SJSA1 (cell line): ENCODE data around the gene GBP6. TPM values are rescaled to one million over a fixed set of nuclear protein-coding genes. Genes with fewer than 3 reads are reported as not detected.
"Not testable (repeated sequence)": the region's sequence is repeated elsewhere in the genome, so short reads cannot be mapped to it uniquely, and the experiment has no call there.

Experiments
- DNase-seq, 2 experiments: peaks; one replicate each; pipeline ENCODE4 v3.0.0-alpha.2; 2015 to 2020; ENCODE audit warnings: low spot score in 2 of 2, low read depth in 1 of 2
- H3K27ac ChIP-seq: fragments of 250-450 bp; sonication (Bioruptor Pico); 2 replicates; pipeline ENCODE4 v1.5.1; 2020; ENCODE audit warnings: mild to moderate bottlenecking, moderate library complexity
- H3K27me3 ChIP-seq: fragments of 250-450 bp; sonication (Bioruptor Pico); replicated peaks from 2 replicates; pipeline ENCODE4 v1.5.1; 2020; ENCODE audit warnings: mild to moderate bottlenecking, moderate library complexity
- H3K36me3 ChIP-seq: fragments of 250-450 bp; sonication (Bioruptor Pico); 2 replicates; pipeline ENCODE4 v1.5.1; 2020; ENCODE audit warnings: mild to moderate bottlenecking
- H3K4me1 ChIP-seq: fragments of 250-450 bp; sonication (Bioruptor Pico); replicated peaks from 2 replicates; pipeline ENCODE4 v1.6.1; 2021; ENCODE audit warnings: mild to moderate bottlenecking
- H3K4me3 ChIP-seq: fragments of 250-450 bp; sonication (Bioruptor Pico); 2 replicates; pipeline ENCODE4 v1.5.1; 2020; ENCODE audit warnings: mild to moderate bottlenecking
- H3K9me3 ChIP-seq: fragments of 250-450 bp; sonication (Bioruptor Pico); replicated peaks from 2 replicates; pipeline ENCODE4 v1.5.1; 2020; ENCODE audit warnings: mild to moderate bottlenecking
- total RNA-seq: library from RNA; depleted of rRNA; stranded (reverse); fragments of >200 nt; shearing (Covaris generic); gene quantifications from 2 replicates; pipeline ENCODE4 v1.2.3, GENCODE V29; 2014

GBP6 gene
- total RNA-seq, 1 experiment from 2014 or later = not detected

DNA sequence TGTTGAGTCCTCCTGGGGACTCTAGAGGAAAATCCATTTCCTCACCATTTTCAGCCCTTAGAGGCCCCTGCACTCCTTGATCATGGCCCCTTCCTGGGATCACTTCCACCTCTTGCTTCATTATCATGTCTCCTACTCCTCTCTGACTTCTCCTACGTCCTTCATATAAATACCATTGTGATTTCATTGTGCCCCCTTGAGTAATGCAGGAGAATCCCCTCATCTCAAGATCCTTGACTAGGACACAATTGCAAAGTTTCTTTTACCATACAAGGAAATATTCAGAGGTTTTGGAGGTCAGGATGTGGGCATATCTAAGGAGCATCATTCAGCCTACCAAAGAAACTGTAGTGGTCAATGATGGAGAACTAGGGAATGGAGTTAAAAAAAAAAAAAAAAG lies 8.8 kb upstream of the GBP6 start:
- Histone ChIP-seq H3K27ac (no peak overlapping the region), H3K4me3 (no peak overlapping the region), H3K9me3 (no peaks in the 10 kb centered on the region), H3K36me3 (no peaks in the 10 kb centered on the region), H3K4me1 (no peaks in the 10 kb centered on the region), H3K27me3 (no peaks in the 10 kb centered on the region)
- no peak for DNase-seq

DNA sequence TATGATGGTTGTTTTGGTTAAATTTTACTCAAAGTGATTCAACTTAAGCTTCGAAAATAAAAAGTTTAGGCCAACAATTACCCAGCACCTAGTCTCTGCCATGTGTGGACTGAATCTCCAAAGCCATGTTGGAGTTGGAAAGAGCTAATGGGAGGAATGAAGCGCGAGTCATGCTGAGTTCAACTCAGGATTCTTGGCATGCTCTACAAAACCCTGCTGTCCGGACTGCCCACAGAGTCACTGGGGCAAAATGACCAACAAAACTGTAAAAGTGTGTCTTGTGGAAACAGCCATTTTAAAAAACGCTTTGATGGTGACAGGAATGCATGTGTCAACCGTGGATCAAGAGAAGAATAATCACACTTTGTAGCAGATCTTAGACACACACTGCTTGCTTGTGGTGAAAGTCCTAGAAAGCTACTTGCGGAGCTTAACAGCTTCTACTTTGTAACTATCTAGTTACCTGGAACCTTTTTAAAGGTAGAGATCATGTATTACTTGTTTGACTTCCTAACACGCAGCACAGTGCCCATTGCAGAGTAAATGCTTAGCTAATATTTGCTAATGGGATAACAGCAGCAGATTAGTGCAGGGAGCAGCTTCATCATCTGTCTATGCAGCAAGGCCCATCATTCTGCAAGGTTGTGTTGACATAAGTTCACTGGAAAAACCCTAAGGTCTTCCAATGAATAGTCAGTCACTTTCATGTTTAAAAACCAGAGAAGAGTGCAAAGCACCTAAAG lies 7.0 kb upstream of the GBP6 start:
- no peaks in the 10 kb centered on the region for H3K4me1 ChIP-seq
- no peak overlapping the region for H3K27ac ChIP-seq
- no peaks in the 10 kb centered on the region for H3K36me3 ChIP-seq
- H3K27me3 ChIP-seq = no peaks in the 10 kb centered on the region
- no peaks in the 10 kb centered on the region for H3K9me3 ChIP-seq
- no peak for DNase-seq
- H3K4me3 ChIP-seq = no peak overlapping the region

DNA sequence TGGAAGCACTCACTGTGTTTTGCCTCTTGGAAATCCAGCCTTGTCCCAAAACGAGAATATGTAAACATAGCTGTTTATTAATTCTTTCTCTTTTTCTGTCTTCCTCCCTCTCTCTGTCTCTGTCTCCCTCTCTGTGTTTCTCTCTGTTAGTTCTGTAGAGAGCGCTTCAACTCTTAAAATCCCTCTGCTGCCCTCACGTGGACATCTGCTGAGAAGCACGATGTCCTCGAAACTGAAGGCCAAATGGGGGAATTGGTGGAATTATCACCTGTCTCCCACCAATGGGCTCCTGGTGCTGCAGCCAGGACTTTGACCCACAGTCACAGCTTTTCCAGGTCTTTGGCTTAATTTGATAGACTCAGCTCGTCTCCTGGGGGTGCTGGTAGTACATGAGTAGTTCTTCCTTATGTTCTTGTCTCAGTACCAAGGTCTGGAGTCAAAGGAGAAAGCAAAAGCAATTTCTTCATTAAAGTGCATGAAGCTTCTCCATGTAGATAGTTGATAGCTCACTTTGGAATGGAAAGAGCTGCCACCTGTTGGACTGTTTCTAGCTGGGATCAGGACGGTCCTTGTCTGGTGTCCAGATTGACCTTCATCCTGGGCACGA lies 5.5 kb upstream of the GBP6 start:
- H3K36me3 ChIP-seq = no peaks in the 10 kb centered on the region
- no peak overlapping the region for H3K27ac ChIP-seq
- no peak overlapping the region for H3K4me3 ChIP-seq
- H3K27me3 ChIP-seq = no peaks in the 10 kb centered on the region
- no peaks in the 10 kb centered on the region for H3K9me3 ChIP-seq
- no peaks in the 10 kb centered on the region for H3K4me1 ChIP-seq
- peak; percentile 47 to 66 for DNase-seq

DNA sequence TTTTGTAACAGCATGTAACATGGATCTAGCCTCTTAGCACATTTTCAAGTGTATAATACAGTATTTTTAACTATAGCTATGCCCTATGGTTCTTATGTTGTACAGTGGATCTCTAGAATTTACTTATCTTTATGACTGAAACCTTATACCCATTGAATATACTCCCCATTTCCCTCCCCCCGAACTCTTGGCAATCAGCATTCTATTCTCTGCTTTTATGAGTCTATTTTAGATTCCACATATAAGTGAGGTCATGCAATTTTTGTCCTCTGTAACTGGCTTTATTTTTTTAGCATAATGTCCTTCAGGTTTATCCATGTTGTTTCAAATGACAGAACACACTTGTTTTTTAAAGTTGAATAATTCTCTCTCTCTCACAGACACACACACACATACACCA lies 3.1 kb upstream of the GBP6 start:
- no peaks in the 10 kb centered on the region for H3K9me3 ChIP-seq
- no peak for DNase-seq
- H3K27me3 ChIP-seq = 0 out of 2 replicates have a peak, but pooled peaks cover 2% of the 10 kb centered on the region
- H3K4me1 ChIP-seq = no peaks in the 10 kb centered on the region
- no peak overlapping the region for H3K4me3 ChIP-seq
- H3K27ac ChIP-seq = no peak overlapping the region
- no peaks in the 10 kb centered on the region for H3K36me3 ChIP-seq

DNA sequence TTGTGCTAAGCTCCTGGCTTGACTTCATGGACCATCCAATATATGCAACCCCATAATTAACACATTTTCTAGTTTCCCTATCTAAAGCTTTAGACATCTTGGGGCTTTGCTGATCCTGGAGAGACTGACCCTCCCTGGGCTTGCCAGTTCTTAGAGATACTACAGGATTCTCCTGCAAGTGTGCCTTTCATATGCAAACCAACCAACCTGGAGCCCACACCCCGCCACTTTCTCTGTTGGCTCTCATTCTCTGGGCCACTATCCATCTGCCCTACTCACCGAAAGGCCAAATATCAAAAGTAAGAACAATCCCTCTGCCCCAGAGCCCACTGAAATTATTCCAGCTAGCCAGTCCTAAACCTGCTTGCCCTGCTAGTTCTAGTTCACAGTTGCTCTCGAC lies 2.2 kb upstream of the GBP6 start:
- H3K4me3 ChIP-seq = no peak overlapping the region
- H3K9me3 ChIP-seq = no peaks in the 10 kb centered on the region
- no peak for DNase-seq
- no peaks in the 10 kb centered on the region for H3K4me1 ChIP-seq
- H3K27ac ChIP-seq = no peak overlapping the region
- no peaks in the 10 kb centered on the region for H3K36me3 ChIP-seq
- 0 out of 2 replicates have a peak, but pooled peaks cover 2% of the 10 kb centered on the region for H3K27me3 ChIP-seq

DNA sequence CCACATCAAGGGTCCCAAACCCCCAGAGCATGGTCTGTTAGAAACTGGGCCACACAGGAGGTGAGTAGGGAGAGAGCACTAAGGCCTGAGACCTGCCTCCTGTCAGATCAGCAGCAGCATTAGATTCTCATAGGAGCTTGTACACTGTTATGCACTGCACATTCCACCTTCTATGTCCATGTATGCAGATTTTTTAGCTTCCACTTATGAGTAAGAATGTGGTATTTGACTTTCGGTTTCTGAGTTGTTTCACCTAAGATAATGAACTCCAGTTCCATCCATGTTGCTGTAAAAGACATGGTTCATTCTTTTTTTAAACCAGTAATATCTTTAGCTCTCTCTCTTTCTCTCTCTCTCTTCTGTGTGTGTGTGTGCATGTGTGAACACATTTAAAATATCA lies 663 bp upstream of the GBP6 start:
- H3K9me3 ChIP-seq = no peaks in the 10 kb centered on the region
- no peak for DNase-seq
- no peaks in the 10 kb centered on the region for H3K36me3 ChIP-seq
- H3K4me3 ChIP-seq = no peak overlapping the region
- H3K27ac ChIP-seq = no peak overlapping the region
- H3K4me1 ChIP-seq = no peaks in the 10 kb centered on the region
- 0 out of 2 replicates have a peak, but pooled peaks cover 2% of the 10 kb centered on the region for H3K27me3 ChIP-seq

DNA sequence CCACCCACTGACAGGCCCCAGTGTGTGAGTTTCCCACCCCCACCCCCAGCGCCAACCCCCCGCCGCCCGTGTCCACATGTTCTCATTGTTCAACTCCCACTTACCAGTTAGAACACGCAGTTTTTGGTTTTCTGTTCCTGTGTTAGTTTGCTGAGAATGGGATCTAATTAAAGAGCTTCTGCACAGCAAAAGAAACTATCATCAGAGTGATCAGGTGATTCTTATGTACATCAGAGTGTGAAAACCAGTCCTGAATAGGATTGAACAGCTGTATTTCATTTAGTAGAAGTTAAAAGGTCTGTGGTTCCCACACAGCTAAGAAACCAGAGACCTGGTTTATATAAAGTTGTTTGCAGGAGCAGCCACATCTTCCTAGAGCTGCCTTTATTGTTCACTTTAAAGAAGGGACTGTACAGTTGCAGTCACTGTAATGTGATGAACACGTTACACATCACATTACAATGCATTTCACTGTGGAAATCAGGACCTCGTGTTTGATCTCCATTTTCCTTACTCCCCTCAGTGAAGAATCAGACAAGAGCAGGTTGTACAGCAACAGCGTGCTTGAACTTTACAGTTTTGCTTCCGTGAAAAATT lies 1.2 kb downstream of the GBP6 start:
- no peak overlapping the region for H3K4me3 ChIP-seq
- H3K4me1 ChIP-seq = no peaks in the 10 kb centered on the region
- no peak for DNase-seq
- H3K27ac ChIP-seq = no peak overlapping the region
- H3K27me3 ChIP-seq = 0 out of 2 replicates have a peak, but pooled peaks cover 2% of the 10 kb centered on the region
- no peaks in the 10 kb centered on the region for H3K36me3 ChIP-seq
- H3K9me3 ChIP-seq = no peaks in the 10 kb centered on the region

DNA sequence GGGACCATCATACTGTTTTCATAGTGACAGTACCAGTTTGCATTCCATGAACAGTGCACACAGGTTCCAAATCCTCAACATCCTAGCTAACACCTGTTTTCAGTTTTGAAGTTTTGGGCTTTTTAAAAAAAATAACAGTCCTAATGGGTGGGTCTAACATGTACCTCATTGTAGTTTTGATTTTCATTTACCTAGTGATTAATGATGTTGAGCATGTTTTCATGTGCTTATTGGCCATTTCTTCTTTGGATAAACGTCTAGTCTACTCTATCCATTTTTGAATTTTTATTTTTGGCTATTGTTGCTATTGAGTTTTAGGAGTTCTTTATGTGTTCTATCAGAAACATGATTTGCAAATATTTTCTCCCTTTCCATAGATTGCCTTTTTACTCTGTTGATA lies 3.4 kb downstream of the GBP6 start:
- Histone ChIP-seq H3K36me3 (no peaks in the 10 kb centered on the region), H3K27me3 (0 out of 2 replicates have a peak, but pooled peaks cover 2% of the 10 kb centered on the region), H3K4me1 (no peaks in the 10 kb centered on the region), H3K9me3 (no peaks in the 10 kb centered on the region), H3K27ac (no peak overlapping the region), H3K4me3 (no peak overlapping the region)
- DNase-seq = no peak

DNA sequence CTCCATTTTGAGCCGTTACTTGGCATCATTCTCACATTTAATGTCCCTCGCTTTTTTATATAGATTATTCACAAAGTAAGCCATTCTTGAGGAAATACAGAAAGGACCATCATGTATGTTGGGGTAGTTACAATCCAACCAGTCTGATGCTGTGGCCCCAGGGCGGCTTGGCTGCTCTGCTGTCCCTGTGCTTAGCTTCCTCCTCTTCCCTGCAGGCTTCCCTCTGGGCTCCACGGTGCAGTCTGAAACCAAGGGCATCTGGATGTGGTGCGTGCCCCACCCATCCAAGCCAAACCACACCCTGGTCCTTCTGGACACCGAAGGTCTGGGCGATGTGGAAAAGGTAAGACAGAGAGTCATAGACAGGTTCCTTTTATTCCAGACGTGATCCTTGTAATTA lies 5.5 kb downstream of the GBP6 start:
- no peaks in the 10 kb centered on the region for H3K9me3 ChIP-seq
- H3K36me3 ChIP-seq = no peaks in the 10 kb centered on the region
- no peak overlapping the region for H3K27ac ChIP-seq
- no peak overlapping the region for H3K4me3 ChIP-seq
- H3K4me1 ChIP-seq = no peaks in the 10 kb centered on the region
- H3K27me3 ChIP-seq = 0 out of 2 replicates have a peak, but pooled peaks cover 2% of the 10 kb centered on the region
- DNase-seq = no peak

DNA sequence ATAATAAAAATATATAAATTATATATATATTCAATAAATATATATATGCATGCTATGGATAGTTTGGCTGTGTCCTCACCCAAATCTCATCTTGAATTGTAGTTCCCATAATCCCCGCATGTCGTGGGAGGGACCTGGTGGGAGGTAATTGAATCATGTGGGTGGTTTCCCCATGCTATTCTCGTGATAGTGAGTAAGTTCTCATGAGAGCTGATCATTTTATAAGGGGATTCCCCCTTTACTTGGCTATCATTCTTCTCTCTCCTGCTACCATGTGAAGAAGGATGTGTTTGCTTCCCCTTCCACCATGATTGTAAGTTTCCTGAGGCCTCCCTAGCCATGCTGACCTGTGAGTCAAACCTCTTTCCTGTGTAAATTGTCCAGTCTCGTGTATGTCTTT lies 10.0 kb downstream of the GBP6 start:
- not testable (repeated sequence) for H3K36me3 ChIP-seq, H3K27ac ChIP-seq, H3K4me1 ChIP-seq, H3K4me3 ChIP-seq, DNase-seq, H3K9me3 ChIP-seq, H3K27me3 ChIP-seq

DNA sequence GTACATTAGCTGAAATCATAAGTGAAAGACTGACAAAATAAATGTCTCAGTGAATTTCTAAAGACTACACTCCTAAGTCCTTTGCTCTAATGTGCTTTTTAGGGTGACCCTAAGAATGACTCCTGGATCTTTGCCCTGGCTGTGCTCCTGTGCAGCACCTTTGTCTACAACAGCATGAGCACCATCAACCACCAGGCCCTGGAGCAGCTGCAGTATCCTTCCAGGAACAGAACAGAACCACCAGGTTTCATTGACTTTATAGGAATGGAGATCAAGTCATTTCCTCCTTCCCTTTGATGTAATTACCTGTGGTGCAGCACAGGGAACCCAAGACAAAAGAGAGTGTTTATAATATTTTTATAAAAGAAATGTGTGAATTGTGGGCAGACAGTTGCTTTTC lies 14.1 kb downstream of the GBP6 start:
- Histone ChIP-seq H3K4me3 (no peak overlapping the region), H3K9me3 (no peaks in the 10 kb centered on the region), H3K27me3 (no peaks in the 10 kb centered on the region; the same call in 1 of the 2 replicates), H3K36me3 (no peaks in the 10 kb centered on the region), H3K27ac (no peak overlapping the region), H3K4me1 (no peaks in the 10 kb centered on the region)
- DNase-seq = no peak

DNA sequence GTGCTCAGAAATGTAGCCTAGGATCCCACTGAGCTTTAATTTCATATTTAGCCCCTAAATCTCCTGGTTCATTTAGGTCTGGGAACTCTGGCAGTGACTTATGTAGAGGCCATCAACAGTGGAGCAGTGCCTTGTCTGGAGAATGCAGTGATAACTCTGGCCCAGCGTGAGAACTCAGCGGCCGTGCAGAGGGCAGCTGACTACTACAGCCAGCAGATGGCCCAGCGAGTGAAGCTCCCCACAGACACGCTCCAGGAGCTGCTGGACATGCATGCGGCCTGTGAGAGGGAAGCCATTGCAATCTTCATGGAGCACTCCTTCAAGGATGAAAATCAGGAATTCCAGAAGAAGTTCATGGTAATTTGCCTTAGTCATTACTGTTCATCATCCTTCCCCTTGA lies 17.8 kb downstream of the GBP6 start:
- no peak for DNase-seq
- no peak overlapping the region for H3K27ac ChIP-seq
- no peaks in the 10 kb centered on the region for H3K36me3 ChIP-seq
- H3K27me3 ChIP-seq = no peaks in the 10 kb centered on the region
- no peaks in the 10 kb centered on the region for H3K4me1 ChIP-seq
- H3K4me3 ChIP-seq = no peak overlapping the region
- no peaks in the 10 kb centered on the region for H3K9me3 ChIP-seq

DNA sequence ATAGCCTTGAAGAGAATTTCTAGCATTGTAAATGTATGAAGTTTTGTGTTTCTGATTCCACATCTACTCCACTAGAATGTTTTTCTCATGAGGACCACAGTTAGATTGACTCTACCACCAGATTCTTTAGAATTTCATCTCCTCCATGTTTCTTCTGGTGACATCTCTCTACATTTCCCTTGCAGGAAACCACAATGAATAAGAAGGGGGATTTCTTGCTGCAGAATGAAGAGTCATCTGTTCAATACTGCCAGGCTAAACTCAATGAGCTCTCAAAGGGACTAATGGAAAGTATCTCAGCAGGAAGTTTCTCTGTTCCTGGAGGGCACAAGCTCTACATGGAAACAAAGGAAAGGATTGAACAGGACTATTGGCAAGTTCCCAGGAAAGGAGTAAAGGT lies 18.6 kb downstream of the GBP6 start:
- no peak for DNase-seq
- Histone ChIP-seq H3K27ac (no peak overlapping the region), H3K4me3 (no peak overlapping the region), H3K4me1 (no peaks in the 10 kb centered on the region), H3K36me3 (no peaks in the 10 kb centered on the region), H3K27me3 (no peaks in the 10 kb centered on the region), H3K9me3 (no peaks in the 10 kb centered on the region)

DNA sequence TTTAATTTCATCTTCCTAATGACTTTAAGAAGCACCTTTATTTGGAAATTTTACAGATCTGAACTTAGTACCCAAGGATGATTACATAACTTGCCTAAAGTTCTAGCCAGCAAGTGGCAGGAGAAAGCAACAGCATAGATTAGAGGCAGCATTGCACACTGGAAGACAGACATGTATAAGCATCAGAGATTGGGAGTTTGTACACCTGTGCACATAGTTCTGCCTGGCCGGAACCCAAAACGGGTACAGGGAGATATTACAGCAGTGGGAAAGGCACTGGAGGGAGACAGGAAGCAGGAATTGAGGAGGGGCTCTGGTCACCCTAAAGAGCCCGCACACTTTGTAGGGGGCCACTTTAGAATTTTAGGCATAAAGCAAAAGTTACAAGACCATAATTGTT lies 19.3 kb downstream of the GBP6 start:
- Histone ChIP-seq H3K27me3 (no peaks in the 10 kb centered on the region), H3K4me1 (no peaks in the 10 kb centered on the region), H3K27ac (no peak overlapping the region), H3K9me3 (no peaks in the 10 kb centered on the region), H3K36me3 (no peaks in the 10 kb centered on the region), H3K4me3 (no peak overlapping the region)
- no peak for DNase-seq
